ENCODE measurements around the gene PSME3IP1. TPM values are rescaled to one million over a fixed set of nuclear protein-coding genes. Genes with fewer than 3 reads are reported as not detected.
"Not testable (repeated sequence)": the region's sequence is repeated elsewhere in the genome, so short reads cannot be mapped to it uniquely, and the experiment has no call there.

PSME3IP1 gene
- total and polyA plus RNA-seq, 2 experiments from 2014 or later: 78.0 to 105 TPM

DNA sequence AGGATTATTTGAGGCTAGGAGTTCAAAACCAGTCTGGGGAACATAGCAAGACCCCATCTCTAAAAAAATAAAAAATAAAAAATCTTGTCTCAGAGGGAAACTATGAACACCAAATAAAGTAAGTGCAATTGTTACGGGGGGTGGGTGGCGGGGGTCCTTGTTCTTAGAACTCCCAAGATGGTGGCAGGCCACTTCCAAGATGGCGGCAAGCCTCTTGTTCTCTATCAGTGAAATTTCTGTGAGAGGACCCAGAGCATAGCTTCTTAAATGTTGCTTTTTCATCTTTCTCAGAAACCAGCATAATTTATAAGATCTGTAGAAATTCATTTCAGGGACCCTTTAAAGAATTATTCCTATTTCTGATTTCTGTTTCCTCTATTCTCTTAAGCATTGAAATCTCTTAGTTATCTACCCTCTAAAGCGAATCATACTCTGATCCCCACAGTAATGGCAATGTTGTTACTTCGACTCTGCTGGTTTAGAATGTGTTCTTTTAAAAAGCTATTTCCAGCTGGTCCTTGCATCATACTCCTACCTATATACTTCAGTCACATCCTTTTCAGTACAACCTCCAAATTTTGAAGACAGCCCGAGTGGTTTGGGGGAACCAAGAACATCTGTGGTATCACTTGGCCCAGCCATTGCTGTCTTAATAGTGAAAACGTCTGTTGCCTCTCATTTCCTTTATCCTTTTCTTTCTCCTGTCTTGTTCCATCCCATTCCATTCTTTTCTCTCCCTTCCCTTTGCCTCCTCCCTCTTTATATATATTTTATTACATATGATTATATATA lies 16.5 kb upstream of the PSME3IP1 start (continued):
- TF ChIP-seq, protein P1, sequence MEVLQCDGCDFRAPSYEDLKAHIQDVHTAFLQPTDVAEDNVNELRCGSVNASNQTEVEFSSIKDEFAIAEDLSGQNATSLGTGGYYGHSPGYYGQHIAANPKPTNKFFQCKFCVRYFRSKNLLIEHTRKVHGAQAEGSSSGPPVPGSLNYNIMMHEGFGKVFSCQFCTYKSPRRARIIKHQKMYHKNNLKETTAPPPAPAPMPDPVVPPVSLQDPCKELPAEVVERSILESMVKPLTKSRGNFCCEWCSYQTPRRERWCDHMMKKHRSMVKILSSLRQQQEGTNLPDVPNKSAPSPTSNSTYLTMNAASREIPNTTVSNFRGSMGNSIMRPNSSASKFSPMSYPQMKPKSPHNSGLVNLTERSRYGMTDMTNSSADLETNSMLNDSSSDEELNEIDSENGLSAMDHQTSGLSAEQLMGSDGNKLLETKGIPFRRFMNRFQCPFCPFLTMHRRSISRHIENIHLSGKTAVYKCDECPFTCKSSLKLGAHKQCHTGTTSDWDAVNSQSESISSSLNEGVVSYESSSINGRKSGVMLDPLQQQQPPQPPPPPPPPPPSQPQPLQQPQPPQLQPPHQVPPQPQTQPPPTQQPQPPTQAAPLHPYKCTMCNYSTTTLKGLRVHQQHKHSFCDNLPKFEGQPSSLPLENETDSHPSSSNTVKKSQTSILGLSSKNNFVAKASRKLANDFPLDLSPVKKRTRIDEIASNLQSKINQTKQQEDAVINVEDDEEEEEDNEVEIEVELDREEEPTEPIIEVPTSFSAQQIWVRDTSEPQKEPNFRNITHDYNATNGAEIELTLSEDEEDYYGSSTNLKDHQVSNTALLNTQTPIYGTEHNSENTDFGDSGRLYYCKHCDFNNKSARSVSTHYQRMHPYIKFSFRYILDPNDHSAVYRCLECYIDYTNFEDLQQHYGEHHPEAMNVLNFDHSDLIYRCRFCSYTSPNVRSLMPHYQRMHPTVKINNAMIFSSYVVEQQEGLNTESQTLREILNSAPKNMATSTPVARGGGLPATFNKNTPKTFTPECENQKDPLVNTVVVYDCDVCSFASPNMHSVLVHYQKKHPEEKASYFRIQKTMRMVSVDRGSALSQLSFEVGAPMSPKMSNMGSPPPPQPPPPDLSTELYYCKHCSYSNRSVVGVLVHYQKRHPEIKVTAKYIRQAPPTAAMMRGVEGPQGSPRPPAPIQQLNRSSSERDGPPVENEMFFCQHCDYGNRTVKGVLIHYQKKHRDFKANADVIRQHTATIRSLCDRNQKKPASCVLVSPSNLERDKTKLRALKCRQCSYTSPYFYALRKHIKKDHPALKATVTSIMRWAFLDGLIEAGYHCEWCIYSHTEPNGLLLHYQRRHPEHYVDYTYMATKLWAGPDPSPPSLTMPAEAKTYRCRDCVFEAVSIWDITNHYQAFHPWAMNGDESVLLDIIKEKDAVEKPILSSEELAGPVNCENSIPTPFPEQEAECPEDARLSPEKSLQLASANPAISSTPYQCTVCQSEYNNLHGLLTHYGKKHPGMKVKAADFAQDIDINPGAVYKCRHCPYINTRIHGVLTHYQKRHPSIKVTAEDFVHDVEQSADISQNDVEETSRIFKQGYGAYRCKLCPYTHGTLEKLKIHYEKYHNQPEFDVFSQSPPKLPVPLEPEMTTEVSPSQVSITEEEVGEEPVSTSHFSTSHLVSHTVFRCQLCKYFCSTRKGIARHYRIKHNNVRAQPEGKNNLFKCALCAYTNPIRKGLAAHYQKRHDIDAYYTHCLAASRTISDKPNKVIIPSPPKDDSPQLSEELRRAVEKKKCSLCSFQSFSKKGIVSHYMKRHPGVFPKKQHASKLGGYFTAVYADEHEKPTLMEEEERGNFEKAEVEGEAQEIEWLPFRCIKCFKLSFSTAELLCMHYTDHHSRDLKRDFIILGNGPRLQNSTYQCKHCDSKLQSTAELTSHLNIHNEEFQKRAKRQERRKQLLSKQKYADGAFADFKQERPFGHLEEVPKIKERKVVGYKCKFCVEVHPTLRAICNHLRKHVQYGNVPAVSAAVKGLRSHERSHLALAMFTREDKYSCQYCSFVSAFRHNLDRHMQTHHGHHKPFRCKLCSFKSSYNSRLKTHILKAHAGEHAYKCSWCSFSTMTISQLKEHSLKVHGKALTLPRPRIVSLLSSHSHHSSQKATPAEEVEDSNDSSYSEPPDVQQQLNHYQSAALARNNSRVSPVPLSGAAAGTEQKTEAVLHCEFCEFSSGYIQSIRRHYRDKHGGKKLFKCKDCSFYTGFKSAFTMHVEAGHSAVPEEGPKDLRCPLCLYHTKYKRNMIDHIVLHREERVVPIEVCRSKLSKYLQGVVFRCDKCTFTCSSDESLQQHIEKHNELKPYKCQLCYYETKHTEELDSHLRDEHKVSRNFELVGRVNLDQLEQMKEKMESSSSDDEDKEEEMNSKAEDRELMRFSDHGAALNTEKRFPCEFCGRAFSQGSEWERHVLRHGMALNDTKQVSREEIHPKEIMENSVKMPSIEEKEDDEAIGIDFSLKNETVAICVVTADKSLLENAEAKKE (CRISPR knock-in tag; IDR thresholded peaks at IDR 0.05): no peak
- no peak for TF ChIP-seq CREB1 (CRISPR knock-in tag; IDR thresholded peaks at IDR 0.05; ENCODE audit: low read depth)
- TF ChIP-seq, protein P2, sequence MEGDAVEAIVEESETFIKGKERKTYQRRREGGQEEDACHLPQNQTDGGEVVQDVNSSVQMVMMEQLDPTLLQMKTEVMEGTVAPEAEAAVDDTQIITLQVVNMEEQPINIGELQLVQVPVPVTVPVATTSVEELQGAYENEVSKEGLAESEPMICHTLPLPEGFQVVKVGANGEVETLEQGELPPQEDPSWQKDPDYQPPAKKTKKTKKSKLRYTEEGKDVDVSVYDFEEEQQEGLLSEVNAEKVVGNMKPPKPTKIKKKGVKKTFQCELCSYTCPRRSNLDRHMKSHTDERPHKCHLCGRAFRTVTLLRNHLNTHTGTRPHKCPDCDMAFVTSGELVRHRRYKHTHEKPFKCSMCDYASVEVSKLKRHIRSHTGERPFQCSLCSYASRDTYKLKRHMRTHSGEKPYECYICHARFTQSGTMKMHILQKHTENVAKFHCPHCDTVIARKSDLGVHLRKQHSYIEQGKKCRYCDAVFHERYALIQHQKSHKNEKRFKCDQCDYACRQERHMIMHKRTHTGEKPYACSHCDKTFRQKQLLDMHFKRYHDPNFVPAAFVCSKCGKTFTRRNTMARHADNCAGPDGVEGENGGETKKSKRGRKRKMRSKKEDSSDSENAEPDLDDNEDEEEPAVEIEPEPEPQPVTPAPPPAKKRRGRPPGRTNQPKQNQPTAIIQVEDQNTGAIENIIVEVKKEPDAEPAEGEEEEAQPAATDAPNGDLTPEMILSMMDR (conservative IDR thresholded peaks at IDR 0.05; ENCODE audit: low read depth in 2 of 2): no peak

GRCh38 chr16:57200926-57201325 lies 15.1 kb upstream of the PSME3IP1 start:
- Histone ChIP-seq H4K20me1 (replicated peaks; ENCODE audit: insufficient read depth) (peaks cover 17% of the 10 kb centered on the region; the same call in 1 of the 2 replicates), H3K79me2 (replicated peaks; ENCODE audit: insufficient read depth) (peaks cover 46% of the 10 kb centered on the region)
- peaks cover 39% of the 10 kb centered on the region for H3K36me3 Mint-ChIP-seq (ENCODE audit: low read depth)
- H3F3A ChIP-seq (replicated peaks; ENCODE audit: low read depth); ATAC-seq; H3K4me1 Mint-ChIP-seq; H3K4me3 ChIP-seq; H3K36me3 ChIP-seq (ENCODE audit: insufficient read depth); H2AFZ ChIP-seq; H3K27ac Mint-ChIP-seq; H3K4me3 Mint-ChIP-seq; H3K27ac ChIP-seq (ENCODE audit: low read depth); DNase-seq (ENCODE audit: low spot score); H3K27me3 Mint-ChIP-seq (ENCODE audit: insufficient read depth, low read depth, poor library complexity); H3K4me2 ChIP-seq; H3K9me2 ChIP-seq (ENCODE audit: insufficient read depth); H3K4me1 ChIP-seq (ENCODE audit: insufficient read depth); H3K27me3 ChIP-seq (ENCODE audit: insufficient read depth): not testable (repeated sequence)
- H3K9me3 Mint-ChIP-seq: peaks cover 16% of the 10 kb centered on the region

GRCh38 chr16:57200321-57200720 lies 14.5 kb upstream of the PSME3IP1 start:
- not testable (repeated sequence) for H3K27ac ChIP-seq (ENCODE audit: low read depth); H3F3A ChIP-seq (replicated peaks; ENCODE audit: low read depth); H3K4me3 ChIP-seq; H3K27me3 Mint-ChIP-seq (ENCODE audit: insufficient read depth, low read depth, poor library complexity); H3K27me3 ChIP-seq (ENCODE audit: insufficient read depth); H3K4me1 ChIP-seq (ENCODE audit: insufficient read depth); H3K9me2 ChIP-seq (ENCODE audit: insufficient read depth); H3K27ac Mint-ChIP-seq; H3K4me1 Mint-ChIP-seq; H3K36me3 ChIP-seq (ENCODE audit: insufficient read depth); H3K4me2 ChIP-seq; H2AFZ ChIP-seq; DNase-seq (ENCODE audit: low spot score); H3K4me3 Mint-ChIP-seq; ATAC-seq
- Histone ChIP-seq H3K79me2 (replicated peaks; ENCODE audit: insufficient read depth) (peaks cover 51% of the 10 kb centered on the region), H4K20me1 (replicated peaks; ENCODE audit: insufficient read depth) (peaks cover 17% of the 10 kb centered on the region; the same call in 1 of the 2 replicates)
- Mint-ChIP-seq H3K36me3 (ENCODE audit: low read depth) (peaks cover 34% of the 10 kb centered on the region), H3K9me3 (peaks cover 16% of the 10 kb centered on the region)

Data from GM23338 (cell line).